HG02852 (cell line): ENCODE results near the gene KIAA0825.
A peak's percentile ranks its signal among the peaks of the same experiment; 100 is the strongest.

Experiments
- ATAC-seq: cut with Tn5 transposase; IDR thresholded peaks from one replicate; pipeline ENCODE4 v1.9.1; 2021; ENCODE audit warnings: mild to moderate bottlenecking, moderate library complexity; ENCODE audit not compliant: unreplicated experiment

The KIAA0825 gene

DNA sequence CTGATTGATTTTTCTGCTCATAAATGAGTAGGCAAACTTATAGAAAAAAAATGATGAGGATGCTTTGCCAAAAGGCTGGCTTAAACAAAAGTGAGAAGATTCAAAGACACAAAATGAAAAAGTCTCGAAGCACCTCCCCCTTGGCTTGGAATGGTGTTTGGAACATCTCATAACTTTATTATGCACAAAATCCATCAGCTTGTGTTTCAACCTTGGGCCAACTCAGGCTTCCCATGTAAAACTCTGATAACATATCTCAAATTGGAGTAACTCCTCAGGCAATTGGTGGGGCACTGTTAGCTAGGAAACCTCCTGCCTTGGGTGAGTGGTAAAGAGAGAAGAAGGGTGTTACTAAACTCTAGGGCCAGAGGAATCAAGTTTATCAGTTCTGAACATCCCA is 176.3 kb downstream of the KIAA0825 start:
- no peak for ATAC-seq

DNA sequence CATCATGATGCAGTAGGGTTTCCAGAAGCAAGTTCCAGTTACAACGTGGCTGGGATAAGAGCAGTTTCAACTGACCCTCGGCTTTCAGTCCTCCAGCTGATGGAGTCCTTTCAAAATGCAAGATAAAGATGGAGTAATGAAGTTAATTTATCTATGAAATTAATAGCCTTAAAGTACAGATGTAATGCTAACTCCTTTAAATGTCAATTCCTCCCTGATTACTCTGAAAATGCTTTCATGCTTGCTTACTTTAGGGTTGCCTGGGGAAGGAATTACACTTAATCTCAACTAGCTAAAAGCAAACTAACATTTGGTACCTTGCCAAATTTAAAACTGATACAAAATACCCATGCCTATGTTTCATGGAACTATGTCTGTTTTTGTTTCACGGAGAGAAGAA is 178.4 kb downstream of the KIAA0825 start:
- no peak for ATAC-seq

DNA sequence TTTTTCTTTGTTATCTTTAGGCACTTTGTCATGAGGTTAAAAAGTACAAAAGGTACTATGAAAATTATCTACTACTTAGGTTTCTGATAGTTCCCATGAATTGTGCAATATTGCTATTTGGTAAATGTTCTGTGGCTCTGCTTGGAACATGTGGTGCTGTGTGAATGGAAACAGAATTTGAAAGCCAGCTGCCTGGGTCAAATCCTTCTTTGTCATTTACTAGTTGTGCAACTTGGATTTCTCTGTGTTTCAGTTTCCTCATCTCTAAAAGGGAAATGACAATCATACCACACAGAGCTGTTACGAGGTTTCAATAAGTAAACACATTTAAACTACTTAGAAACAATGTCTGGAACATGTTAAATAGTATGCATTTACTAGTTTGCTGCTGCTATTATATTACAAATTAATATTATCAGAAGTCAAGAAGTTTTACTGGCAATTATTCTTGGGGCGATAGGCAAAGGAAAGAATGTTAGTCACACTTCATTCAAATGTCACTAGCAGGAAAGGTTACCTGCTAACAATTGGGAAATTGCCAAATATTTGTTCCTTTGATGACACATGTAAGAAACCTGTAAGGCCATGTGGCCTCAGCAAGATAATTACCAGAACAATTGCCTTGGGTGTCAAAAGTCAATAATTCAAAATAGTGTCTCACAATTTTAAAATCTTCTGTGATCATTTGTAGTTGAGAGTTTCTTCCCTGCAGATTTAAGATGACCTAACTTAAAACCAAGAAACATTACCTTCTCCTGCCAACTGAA is 184.8 kb downstream of the KIAA0825 start:
- no peak for ATAC-seq

DNA sequence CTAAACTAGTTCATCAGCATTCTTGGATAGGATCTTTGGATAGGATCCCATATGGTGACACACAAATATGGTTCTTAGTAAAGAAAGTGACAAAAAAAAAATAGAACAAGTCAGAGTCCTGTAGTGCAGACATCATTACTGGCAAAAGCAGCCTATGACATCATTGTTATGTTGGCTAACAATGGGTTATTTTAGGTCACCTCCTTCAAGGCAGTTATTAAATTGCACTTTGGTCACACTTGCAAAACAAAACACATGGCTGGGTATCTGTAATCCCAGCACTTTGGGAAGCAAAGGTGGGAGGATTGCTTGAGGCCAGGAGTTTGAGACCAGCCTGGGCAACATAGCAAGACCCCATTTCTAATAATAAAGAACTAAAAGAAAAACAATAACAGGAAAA is 185.9 kb downstream of the KIAA0825 start:
- ATAC-seq = no peak

DNA sequence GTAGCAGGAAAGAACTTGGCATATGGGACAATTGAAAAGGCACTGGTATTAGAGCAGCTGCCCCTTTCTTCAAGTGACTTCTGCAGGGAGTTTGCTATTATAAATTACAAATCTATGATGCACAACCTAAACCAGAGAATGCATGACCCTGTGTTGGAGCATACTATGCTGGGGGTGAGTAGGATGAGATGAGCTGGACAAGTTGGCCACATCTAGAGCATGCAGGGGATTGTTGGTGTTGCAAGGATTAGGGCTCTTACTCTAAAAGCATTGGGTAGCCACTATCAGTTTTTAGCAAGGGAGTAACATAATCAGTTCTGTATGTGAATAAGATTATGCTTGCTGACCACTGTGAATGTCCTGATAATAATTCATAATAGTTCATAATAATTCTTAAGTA is 186.7 kb downstream of the KIAA0825 start:
- ATAC-seq = no peak

DNA sequence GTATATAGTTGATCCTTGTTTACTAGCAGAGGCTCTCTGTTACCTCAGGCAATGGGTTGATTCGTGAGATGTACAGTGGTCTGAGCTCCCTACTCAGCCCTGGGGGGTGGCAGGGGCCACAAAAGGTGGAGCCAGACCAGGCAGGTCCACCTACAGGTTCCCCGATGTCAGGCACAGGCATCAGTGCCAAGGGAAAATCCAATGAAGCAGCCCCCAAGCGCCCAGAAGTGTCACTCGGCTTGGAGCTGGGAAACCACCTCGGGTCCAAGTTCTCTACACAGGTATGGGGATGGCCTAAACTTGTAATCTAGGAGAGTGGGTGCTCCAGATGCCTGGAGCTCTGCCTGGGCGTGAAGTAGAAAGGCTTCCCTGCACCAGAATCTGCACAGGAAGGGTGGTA is 188.8 kb downstream of the KIAA0825 start:
- no peak for ATAC-seq

DNA sequence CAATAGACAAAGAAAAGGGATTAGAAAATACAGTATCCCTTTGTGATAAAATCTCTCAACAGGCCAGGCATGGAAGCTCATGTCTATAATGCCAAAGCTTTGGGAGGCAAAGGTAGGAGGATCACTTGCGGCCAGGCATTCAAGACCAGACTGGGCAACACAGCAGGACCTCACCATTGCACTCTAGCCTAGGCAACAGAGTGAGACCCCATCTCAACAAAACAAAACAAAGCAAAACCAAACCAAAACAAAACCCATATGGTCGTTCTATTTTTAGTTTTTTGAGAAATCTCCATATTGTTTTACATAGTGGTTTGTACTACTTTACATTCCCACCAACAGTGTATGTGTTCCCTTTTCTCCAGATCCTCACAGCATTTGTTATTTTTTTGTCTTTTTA is 193.0 kb downstream of the KIAA0825 start:
- ATAC-seq = no peak

DNA sequence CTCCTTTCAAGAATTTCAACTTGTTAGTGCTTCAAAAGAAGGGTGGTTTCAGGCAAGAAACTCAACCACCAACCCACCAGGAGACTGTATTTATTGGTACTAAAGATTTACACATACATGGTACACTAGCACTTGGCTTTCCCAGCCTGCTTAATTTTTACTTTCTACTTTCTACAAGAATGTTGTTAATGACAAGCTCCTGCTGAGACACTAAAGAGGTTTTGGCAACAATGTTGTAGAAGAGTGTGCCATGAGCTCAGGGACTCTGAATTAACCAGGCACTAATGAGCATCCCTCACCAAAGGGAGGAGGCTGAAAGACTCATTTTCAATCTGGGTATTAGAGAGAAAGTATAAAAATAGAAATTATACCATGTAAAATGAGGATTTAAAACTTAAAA is 195.0 kb downstream of the KIAA0825 start:
- no peak for ATAC-seq

DNA sequence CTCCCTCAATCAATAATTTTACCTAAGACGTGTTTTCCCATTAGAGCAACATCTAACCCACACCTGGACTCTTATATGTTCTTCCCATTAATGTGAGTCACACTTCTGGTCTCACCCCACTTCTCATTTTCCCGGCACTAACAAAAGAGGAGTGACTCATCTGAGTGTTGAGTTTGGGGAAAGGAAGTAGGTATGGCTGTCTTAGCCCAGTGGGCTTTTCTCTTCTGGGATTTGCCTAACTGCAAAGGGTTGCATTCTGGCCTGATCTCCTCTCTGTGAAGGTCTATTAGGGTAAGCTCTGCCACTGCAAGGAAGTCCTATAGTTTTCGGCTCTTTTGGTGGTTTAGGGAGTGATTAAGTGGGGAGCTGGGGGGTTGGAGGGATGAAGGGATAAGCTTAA is 195.6 kb downstream of the KIAA0825 start:
- ATAC-seq = no peak

DNA sequence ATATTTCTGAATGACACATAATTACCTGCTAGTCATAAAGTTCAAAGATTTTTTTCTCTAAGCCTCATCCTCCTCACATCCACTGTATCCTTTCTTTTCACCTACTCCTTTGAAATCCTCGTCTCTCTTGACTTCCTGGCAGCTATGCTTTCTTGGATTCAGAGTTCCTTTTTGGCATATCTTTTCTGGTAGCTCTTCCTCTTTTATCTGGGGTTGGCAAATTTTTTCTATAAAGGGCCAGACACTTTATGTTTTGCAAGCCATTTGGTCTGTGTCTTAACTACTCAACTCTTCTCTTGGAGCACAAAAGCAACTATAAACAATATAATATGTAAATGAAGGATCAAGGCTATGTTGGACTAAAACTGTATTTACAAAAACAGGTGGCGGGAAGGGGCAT is 197.5 kb downstream of the KIAA0825 start:
- ATAC-seq = no peak

DNA sequence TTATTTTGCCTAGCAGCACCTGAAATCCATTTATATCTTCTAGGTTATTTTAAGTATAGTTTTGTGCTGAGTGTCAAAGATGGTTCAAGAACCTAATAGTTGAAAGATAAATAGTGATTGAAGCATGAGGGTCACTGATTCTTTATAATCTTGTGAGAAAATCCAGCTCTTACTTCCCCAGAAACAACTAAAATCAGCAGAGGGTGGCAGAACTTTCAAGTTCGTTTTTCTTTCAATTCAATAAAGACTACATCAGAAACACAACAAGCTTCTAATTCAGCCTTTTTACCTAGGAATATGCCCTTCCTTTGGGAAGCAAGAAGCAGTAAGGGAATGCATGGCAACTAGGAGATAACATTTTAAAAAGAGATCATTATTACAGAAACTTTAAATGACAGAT is 202.6 kb downstream of the KIAA0825 start:
- ATAC-seq = no peak

DNA sequence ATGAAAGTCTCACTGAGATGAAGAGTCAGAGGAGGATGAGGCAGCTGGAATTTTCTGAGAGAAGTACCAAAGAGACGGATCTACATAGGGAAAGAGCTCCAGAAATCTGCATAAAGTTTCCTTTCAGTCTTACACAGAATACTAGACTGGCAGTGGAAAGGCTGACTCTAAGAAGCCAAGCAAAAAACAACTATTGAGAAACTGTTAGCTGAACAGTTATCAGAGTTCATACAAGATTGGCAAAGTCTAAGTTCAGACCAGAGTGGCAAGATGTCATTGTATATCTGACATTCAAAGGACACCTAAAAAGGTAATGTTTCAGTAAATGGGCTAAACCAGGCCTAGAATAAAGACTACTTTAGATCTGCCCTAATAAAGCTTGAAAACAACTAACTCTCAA is 209.0 kb downstream of the KIAA0825 start:
- no peak for ATAC-seq

DNA sequence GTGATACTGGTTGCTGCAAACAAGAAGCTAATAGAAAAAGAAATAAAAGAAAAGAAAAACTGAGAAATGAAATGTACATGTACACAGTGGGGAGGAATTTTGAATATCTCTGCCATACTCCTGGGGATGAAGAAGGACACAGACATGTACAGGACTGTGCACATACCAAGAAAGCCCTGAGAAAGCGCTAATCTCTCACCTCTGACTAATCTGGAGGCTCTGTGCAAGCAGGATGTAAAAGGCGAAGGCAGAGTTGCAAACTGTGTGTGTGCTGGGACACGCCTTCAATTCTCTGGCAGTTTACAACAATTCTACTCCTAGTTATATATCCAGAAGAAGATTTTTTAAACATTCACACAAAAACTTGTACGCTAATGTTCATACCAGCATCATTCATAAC is 211.4 kb downstream of the KIAA0825 start:
- no peak for ATAC-seq

DNA sequence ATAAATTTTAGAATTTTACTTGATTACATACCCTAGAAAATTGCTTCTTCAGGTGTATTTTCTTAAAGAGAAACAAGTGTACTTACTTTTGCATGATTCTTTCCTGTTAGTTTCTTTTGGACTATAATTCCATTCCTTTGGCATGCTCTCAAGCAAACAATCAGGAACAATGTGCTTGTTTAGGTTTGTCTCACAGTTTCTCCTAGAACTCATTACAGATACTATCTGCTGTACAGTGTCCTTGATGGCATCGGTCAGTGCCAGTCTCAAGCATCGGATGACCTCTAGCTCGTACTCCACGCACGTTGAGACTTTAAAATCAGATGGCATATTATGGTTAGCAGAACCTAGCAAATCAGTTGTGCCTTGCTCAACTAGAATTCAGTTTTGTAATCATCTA is 214.9 kb downstream of the KIAA0825 start:
- no peak for ATAC-seq

DNA sequence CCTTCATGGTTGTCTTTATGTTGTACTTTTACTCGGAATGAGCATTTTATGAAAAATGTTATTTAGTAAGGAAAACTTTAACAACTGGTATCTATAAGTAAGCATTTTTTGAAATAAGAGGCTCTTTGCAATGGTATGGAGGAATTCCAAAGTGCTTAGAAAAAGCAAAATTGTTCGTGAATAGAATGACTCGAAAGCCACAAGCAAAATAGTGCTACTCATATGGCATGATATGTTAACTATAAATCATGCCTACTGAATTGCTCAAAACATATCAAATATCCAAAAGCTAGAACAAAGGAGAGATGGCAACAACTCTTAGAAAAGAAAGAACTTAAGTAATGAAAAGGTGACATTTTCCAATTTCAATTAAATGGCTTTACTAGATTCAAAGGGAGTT is 216.3 kb downstream of the KIAA0825 start:
- ATAC-seq = no peak

DNA sequence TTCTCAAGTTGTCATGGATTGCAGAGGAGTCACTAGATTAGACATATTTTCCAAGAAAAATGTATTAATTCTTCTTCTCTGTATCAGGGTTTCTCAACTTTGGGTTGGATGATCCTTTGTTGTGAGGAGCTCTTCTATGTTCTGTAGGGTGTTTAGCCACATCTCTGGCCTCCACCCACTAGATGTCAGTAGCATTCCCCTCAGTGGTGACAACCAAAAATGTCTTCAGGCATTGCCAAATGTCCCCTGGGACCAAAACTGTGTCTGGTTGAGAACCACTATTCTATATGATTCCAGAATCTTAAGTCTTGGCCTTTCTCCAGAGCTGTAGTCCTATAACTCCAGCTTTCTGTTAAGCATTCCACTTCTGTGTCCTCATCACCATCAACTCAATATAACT is 220.9 kb downstream of the KIAA0825 start:
- ATAC-seq = no peak

DNA sequence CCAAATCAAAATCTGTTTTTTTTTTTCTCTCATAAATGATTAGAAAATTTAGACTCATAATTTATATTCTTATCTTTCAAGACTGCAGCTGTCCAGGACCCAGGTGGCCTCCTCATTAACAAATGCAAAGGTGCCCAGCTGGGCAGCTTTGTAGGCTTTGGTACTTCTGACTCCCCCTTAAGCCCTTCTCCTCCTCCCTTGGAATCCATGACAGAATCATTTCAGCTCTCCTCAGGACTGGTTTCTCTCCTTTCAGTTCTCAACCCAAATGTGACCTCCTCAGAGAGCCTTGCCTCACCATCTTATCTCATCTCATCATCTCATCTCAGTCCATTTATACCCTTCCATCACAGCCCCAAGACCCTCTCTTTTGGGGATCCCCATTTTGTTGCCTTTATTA is 221.7 kb downstream of the KIAA0825 start:
- no peak for ATAC-seq

DNA sequence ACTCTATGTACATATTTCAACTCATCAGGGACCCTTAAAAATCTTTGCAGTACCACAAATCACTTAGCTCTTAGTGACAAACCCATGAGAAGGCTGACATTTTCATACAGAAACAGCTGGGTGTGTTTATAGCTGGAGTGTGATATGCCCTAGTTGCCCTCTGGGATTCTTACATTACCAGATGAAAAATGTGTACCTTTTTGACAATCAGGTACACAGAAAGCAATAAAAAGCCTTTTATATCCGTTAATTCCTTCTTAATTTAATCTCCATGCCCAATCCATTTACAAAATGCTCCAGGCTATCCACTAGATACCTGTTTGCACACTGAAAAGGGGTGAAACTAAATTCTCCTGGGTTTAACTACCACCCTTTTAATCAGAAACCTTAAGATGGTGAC is 222.9 kb downstream of the KIAA0825 start:
- no peak for ATAC-seq

DNA sequence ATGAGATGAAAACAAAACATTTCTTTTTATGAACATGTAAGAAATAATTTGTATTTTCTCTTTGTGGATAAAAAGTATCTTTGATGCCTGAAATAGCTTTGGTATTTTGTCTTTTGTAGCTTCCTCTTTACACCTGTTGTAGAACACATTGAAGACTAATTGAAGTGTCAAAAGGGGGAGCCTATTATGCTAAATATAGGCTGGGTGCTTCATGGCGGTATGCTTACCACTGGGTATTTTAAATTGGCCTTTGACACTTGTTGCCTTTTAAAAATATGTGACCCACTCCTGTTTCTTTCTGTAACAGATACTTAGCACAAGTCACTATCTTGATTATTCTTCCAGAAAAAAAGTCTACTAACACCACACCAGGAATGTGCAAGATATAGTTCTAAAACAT is 226.4 kb downstream of the KIAA0825 start:
- no peak for ATAC-seq

DNA sequence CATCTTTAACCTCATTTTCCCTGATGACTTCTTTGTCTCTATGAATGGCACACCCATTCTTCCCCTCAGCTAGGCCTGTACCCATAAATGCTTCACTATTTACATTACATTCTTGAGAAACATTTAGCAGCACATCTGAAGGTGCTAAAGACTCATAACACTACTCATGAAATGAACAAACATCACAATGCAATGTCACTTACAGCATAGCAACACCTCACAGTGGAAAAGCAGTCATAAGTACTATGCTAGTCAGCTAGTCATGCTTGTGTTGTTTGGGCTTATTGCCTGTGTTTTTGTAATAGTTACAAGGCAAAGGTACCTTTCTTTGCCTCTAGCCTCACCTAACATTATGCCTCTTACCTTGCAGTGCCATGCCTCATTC is 228.9 kb downstream of the KIAA0825 start:
- ATAC-seq = peak; percentile 80

DNA sequence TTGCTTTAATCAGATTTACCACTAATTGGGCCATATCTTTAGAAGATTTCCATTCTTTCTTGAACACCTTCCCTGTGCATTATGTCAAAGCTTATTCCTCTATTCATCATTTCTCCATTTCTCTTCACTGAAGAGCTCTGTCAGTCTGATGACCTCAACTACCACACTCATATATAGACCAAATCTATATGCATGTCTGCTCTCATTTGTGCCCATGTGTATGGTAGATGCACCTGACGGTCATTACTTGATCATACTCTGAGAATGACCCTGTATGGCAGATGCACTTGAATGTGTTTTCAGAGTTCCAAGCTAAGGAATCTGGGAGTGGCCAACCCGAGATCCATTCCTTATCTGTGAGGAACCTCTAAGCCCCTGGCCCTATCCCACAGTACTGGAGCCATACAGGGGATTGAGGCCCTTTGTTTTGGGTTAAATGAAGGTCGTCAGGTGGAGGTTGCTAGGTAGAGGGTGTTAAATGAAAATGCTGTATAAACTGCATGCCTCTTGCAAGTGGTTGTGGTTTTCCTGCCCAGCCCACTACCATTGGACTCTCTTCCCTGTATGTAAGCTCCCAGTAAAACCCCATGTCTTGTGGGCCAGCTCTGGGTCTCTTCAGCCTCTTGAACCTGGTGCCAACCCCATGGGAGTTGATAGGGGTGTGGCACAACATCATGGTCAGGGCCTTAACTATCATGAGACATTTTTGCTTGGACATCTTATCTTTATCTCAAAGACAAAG is 229.5 kb downstream of the KIAA0825 start:
- no peak for ATAC-seq

DNA sequence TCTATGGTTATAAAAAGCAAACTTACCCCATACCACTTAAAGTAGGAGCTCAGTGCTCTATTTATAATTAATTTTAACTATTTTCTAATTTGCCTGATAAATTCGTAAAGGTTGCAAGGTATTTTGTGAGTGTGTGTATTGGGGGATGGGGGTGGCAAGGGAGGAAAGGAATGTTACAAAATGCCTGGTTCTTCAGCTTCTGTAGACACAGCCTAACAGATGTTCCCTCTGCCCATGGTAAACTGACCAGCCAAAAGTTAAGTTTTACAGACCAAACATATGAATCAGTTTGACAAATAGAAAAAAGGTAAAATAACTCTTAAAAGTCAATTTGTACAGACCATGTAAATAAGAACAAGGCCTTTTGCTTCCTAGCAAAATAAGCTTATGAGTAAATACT is 232.6 kb downstream of the KIAA0825 start:
- no peak for ATAC-seq

DNA sequence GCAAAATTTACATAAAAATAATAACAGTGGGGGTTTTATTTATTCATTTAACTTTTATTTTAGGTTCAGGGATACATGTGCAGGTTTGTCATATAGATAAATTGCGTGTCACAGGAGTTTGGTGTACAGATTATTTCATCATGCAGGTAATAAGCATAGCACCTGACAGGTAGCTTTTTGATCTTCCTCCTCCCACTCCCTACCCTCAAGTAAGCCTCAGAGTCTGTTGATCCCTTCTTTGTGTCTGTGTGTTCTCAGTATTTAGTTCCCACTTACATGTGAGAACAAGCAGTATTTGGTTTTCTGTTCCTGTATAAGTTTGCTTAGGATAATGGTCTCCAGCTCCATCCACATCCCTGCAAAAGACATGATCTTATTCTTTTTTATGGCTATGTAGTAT is 240.3 kb downstream of the KIAA0825 start:
- no peak for ATAC-seq
